ENCODE data around the gene PCBD2. TPM values are rescaled to one million over a fixed set of nuclear protein-coding genes. Genes with fewer than 3 reads are reported as not detected.

Gene PCBD2
- total RNA-seq, 1 donor from 2014 or later, result 8.5 TPM

DNA sequence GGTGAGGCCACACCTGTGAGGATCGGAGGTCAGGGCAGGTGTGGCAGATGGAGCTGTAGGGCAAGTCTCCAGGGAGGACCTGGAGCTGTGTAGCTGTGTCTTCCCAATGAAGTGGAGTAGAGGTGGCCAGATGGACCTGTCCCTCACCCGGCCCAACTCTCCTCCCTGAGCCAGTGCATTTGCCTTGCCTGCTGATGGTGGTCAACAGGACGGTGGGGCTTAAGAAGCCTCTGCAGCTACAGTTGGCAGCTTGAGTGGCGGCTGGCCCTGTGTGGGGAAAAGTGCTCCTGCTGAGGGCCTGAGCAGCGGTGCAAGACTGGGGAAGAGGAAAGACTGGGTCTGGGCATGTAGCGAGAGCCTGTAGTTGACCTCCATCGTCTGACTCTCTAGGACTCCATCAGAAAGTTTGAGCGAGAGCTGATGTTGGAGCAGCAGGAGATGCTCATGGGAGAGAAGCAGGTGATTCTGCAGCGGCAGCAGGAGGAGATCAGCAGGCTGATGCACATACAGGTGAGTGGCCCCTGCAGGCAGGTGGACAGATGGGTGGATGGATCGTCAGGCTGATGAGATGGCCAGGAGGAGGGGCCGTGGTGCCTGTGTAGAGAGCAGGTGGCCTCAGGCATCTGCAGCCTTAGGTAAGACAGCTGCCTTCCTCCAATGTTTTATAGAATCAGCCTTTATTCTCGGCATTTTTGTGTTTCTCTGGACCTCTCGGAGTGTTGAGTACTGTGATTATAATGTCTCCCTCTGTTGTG lies 104.2 kb downstream of the PCBD2 start:
- Mint-ChIP-seq H3K4me3 (ENCODE audit: unreplicated experiment) (no peak overlapping the region), H3K4me1 (ENCODE audit: unreplicated experiment) (no peaks in the 10 kb centered on the region), H3K27ac (ENCODE audit: unreplicated experiment) (no peak overlapping the region), H3K36me3 (ENCODE audit: unreplicated experiment) (no peaks in the 10 kb centered on the region), H3K27me3 (ENCODE audit: unreplicated experiment) (peaks cover 9% of the 10 kb centered on the region), H3K9me3 (ENCODE audit: unreplicated experiment) (no peaks in the 10 kb centered on the region)
- TF ChIP-seq, protein P1, sequence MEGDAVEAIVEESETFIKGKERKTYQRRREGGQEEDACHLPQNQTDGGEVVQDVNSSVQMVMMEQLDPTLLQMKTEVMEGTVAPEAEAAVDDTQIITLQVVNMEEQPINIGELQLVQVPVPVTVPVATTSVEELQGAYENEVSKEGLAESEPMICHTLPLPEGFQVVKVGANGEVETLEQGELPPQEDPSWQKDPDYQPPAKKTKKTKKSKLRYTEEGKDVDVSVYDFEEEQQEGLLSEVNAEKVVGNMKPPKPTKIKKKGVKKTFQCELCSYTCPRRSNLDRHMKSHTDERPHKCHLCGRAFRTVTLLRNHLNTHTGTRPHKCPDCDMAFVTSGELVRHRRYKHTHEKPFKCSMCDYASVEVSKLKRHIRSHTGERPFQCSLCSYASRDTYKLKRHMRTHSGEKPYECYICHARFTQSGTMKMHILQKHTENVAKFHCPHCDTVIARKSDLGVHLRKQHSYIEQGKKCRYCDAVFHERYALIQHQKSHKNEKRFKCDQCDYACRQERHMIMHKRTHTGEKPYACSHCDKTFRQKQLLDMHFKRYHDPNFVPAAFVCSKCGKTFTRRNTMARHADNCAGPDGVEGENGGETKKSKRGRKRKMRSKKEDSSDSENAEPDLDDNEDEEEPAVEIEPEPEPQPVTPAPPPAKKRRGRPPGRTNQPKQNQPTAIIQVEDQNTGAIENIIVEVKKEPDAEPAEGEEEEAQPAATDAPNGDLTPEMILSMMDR (IDR thresholded peaks at IDR 0.05), result no peak
- peak; percentile 76 for DNase-seq (ENCODE audit: extremely low spot score, unreplicated experiment)

DNA sequence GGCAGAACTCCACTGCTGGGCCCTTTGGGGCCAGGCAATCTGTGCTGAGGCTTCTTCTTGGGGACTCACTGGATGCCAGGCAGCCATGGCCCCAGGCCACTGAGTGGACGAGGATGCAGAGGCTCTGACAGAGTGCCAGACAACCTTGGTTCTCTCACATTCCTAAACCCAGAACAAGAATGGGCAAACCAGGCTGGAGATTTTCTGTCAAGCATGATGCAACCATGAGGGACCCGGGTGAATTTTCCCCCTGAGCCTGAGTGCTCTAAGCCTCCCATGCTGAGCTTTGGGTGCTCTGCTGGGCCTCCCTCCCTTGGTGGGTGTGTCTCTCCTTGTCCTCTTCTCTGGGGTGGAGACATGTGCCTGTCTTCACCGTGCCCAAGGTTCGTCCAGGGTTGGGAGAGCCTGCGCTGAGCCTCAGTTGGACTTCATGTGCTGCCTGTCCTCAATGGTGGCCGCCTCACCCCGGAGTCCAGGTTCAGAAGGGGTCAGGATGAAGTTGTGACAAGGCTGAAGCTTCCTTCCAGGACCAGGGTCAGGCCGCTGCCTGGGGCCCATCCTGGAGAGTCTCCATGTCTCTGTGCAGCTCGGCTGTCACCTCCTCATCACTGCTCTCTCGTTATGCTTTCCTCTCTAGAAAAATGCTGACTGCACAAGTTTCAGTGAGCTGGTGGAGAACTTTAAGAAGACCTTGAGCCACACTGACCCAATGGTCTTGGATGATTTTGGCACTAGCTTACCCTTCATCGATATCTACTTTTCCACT lies 105.0 kb downstream of the PCBD2 start:
- Mint-ChIP-seq H3K36me3 (ENCODE audit: unreplicated experiment) (no peaks in the 10 kb centered on the region), H3K9me3 (ENCODE audit: unreplicated experiment) (no peaks in the 10 kb centered on the region), H3K27me3 (ENCODE audit: unreplicated experiment) (peaks cover 11% of the 10 kb centered on the region), H3K27ac (ENCODE audit: unreplicated experiment) (no peak overlapping the region), H3K4me3 (ENCODE audit: unreplicated experiment) (no peak overlapping the region), H3K4me1 (ENCODE audit: unreplicated experiment) (no peaks in the 10 kb centered on the region)
- TF ChIP-seq, protein P1 (IDR thresholded peaks at IDR 0.05), result no peak
- DNase-seq (ENCODE audit: extremely low spot score, unreplicated experiment), result peak; percentile 67

DNA sequence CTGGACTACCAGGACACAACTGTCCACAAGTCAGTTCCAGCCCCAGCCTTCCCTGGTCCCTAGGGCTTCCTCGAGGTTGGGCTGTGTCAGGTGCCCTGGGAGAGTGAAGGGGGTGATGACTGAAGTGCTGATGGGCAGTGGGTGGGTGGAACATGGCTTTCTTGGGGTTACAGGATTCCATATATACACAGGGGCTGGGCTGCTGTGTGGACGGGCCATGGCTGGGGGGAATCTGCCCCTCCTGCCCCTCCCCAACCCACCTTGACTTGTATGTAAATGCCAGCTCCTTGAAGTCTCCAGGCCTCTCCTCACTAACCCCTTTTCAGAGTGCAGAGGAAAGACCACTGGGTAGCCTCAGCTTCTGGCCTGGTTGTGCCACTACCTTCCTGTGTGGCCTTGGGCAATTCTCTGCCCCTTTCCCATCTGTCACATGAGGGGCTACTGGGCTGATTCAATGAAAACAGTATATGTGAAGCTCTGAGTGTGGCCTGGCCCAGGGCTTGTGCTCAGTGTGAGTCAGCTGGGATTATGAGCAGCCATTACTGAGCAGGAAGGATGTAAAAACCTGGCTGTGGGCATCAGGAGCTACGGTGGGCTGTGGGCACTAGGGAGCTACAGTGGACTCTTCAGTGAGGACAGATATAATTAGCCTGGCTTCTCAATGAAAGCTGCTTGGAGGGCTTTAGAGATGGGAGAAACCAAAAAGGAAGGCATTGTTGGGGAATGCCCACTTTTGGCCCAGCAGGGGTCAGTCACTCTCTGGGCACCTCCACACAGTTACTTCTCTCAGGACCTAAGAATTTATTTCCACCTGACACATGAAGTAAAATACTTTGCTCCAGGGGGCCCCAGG lies 105.8 kb downstream of the PCBD2 start:
- H3K36me3 Mint-ChIP-seq (ENCODE audit: unreplicated experiment), result no peaks in the 10 kb centered on the region
- H3K27me3 Mint-ChIP-seq (ENCODE audit: unreplicated experiment), result peaks cover 16% of the 10 kb centered on the region
- H3K4me3 Mint-ChIP-seq (ENCODE audit: unreplicated experiment), result no peak overlapping the region
- TF ChIP-seq, protein P1 (IDR thresholded peaks at IDR 0.05), result no peak
- peak; percentile 60 for DNase-seq (ENCODE audit: extremely low spot score, unreplicated experiment)
- no peak overlapping the region for H3K27ac Mint-ChIP-seq (ENCODE audit: unreplicated experiment)
- no peaks in the 10 kb centered on the region for H3K9me3 Mint-ChIP-seq (ENCODE audit: unreplicated experiment)
- H3K4me1 Mint-ChIP-seq (ENCODE audit: unreplicated experiment), result no peaks in the 10 kb centered on the region

DNA sequence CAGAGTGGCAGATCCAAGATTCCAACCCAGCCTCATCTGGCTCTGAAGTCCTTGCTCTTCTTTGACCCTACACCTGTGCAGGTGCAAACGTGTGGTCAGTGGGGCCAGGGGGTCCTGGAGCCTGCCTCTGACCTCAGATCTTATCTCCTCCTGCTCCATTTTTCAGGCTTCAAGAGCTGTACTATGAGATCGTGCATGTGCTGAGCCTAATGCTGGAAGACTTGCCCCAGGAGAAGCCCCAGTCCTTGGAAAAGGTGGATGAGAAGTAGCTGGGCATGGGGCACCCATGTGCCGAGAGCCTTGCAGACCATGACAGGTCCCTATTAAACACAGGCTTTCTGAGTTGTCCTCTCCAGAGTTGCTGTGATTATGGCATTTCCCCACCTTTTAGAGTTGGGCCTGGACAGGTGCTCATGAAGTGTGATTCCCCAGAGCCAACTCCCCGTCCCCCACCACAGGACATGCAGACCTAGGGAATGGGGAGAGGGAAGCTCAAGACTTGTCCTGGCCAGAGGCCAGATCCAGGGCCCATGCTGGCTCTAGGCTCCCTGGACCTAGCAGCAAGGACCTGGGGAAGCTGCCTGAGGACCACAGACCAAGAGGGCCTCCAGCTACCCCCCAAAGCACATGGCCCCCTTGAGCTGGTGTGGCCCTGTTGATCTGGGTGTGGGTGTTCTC lies 106.6 kb downstream of the PCBD2 start:
- TF ChIP-seq, protein P1 (IDR thresholded peaks at IDR 0.05), result no peak
- H3K27me3 Mint-ChIP-seq (ENCODE audit: unreplicated experiment), result peaks cover 16% of the 10 kb centered on the region
- peak; percentile 73 for DNase-seq (ENCODE audit: extremely low spot score, unreplicated experiment)
- H3K4me3 Mint-ChIP-seq (ENCODE audit: unreplicated experiment), result no peak overlapping the region
- no peaks in the 10 kb centered on the region for H3K36me3 Mint-ChIP-seq (ENCODE audit: unreplicated experiment)
- no peaks in the 10 kb centered on the region for H3K4me1 Mint-ChIP-seq (ENCODE audit: unreplicated experiment)
- no peak overlapping the region for H3K27ac Mint-ChIP-seq (ENCODE audit: unreplicated experiment)
- no peaks in the 10 kb centered on the region for H3K9me3 Mint-ChIP-seq (ENCODE audit: unreplicated experiment)
